K562 (cell line): ENCODE results near the gene KRTAP1-4. TPM values are rescaled to one million over a fixed set of nuclear protein-coding genes. Genes with fewer than 3 reads are reported as not detected.

ENCODE experiments used
- ATF7 ChIP-seq: fragments of 450-650 bp; IDR thresholded peaks from 2 replicates; pipeline ENCODE4 v1.7.1; 2014; ENCODE audit warnings: mild to moderate bottlenecking, moderate library complexity
- CREM ChIP-seq: IDR thresholded peaks from 2 replicates; pipeline ENCODE4 v1.6.1; 2014; ENCODE audit warnings: antibody characterized with exemption, low read depth
- CUX1 ChIP-seq: fragments of 200-800 bp; sonication (Bioruptor generic); IDR thresholded peaks from 2 replicates; pipeline ENCODE4 v1.6.1; 2016; ENCODE audit warnings: missing genetic modification characterization, missing compliant biosample characterization
- E2F3 ChIP-seq: fragments of 250-450 bp; sonication (Bioruptor Pico); IDR thresholded peaks from 2 replicates; pipeline ENCODE4 v1.4.0; 2020; ENCODE audit warnings: mild to moderate bottlenecking
- HCFC1 ChIP-seq: IDR thresholded peaks from 2 replicates; pipeline ENCODE4 v1.6.1; 2012; ENCODE audit warnings: low read depth, low read length, improper control_type of control experiment
- HDAC2 ChIP-seq: fragments of 450-650 bp; IDR thresholded peaks from 2 replicates; pipeline ENCODE4 v1.6.1; 2016; ENCODE audit warnings: mild to moderate bottlenecking
- HDAC3 ChIP-seq: fragments of 450-650 bp; IDR thresholded peaks from 2 replicates; pipeline ENCODE4 v1.6.1; 2018; ENCODE audit warnings: borderline replicate concordance, mild to moderate bottlenecking, moderate library complexity; ENCODE audit not compliant: partially characterized antibody
- LEF1 ChIP-seq: fragments of 450-650 bp; IDR thresholded peaks from 2 replicates; pipeline ENCODE4 v1.6.1; 2016; ENCODE audit warnings: mild to moderate bottlenecking
- NFYB ChIP-seq: IDR thresholded peaks from 2 replicates; pipeline ENCODE4 v1.6.1; 2011; ENCODE audit warnings: mild to moderate bottlenecking, moderate library complexity; ENCODE audit not compliant: insufficient read length; ENCODE audit errors: extremely low read depth
- NR4A1 ChIP-seq, 2 experiments: fragments of 250-450 bp in 1 of 2; fragments of 450-650 bp in 1 of 2; sonication (Bioruptor Pico) in 1 of 2; IDR thresholded peaks; 2 replicates each; pipeline versions ENCODE4 v1.4.0 to v1.6.1; 2016 to 2020; ENCODE audit warnings: mild to moderate bottlenecking in 2 of 2, missing compliant biosample characterization in 1 of 2, missing genetic modification characterization in 1 of 2, moderate library complexity in 1 of 2
- SOX6 ChIP-seq: fragments of 450-650 bp; IDR thresholded peaks from 2 replicates; pipeline ENCODE4 v1.6.1; 2014; ENCODE audit warnings: mild to moderate bottlenecking
- U2AF2 ChIP-seq: fragments of 200-400 bp; formaldehyde crosslinking; optimal IDR thresholded peaks from 2 replicates; pipeline ENCODE3; 2017; ENCODE audit warnings: low read depth, mild to moderate bottlenecking, low read length
- ZEB2 ChIP-seq: fragments of 450-650 bp; IDR thresholded peaks from 2 replicates; pipeline ENCODE4 v1.6.1; 2016
- ZFP1 ChIP-seq: fragments of 450-650 bp; formaldehyde crosslinking; IDR thresholded peaks from 2 replicates; pipeline ENCODE4 v1.4.0; 2020; ENCODE audit warnings: mild to moderate bottlenecking, mixed read lengths
- ZNF707 ChIP-seq: fragments of 250-450 bp; sonication (Bioruptor Pico); conservative IDR thresholded peaks from 2 replicates; pipeline ENCODE4 v1.8.0; 2022; ENCODE audit warnings: inconsistent platforms, mild to moderate bottlenecking, moderate library complexity
- polyA plus RNA-seq, 8 experiments: library from polyadenylated mRNA; depleted of rRNA in 4 of 8; stranded (reverse) in 5 of 8; unstranded in 3 of 8; fragments of >200 nt; fragmentation: Nextera tagmentation in 2 of 8; fragmentation: Illumina TruSeq in 1 of 8; extraction: Ambion mirVana in 2 of 8; extraction: Trizol in 1 of 8; gene quantifications; 2 replicates each; pipeline versions ENCODE4 v1.2.1 to v1.2.3, GENCODE V29; 2011 to 2014; ENCODE audit warnings: inconsistent platforms in 1 of 8, missing spikeins in 1 of 8
- total RNA-seq, 7 experiments: library from RNA; depleted of rRNA in 6 of 7; stranded (reverse); fragments of >200 nt in 6 of 7; fragmentation: Illumina TruSeq in 2 of 7; extraction: Trizol in 2 of 7; gene quantifications; 2 replicates each; pipeline versions ENCODE4 v1.2.1 to v1.2.3, GENCODE V29; 2011 to 2021; ENCODE audit warnings: low replicate concordance in 1 of 7
- TF ChIP-seq, protein P1 (sequence below): fragments of 450-650 bp; IDR thresholded peaks from 2 replicates; pipeline ENCODE4 v1.6.1; 2018; ENCODE audit warnings: mild to moderate bottlenecking, low read depth; ENCODE audit not compliant: partially characterized antibody
- TF ChIP-seq, protein P2 (sequence below): fragments of 200-800 bp; sonication (Bioruptor generic); IDR thresholded peaks from 2 replicates; pipeline ENCODE4 v1.6.1; 2017; ENCODE audit warnings: missing genetic modification characterization, missing compliant biosample characterization
- TF ChIP-seq, protein P3 (sequence below), 2 experiments: fragments of 450-650 bp in 1 of 2; sonication (generic) in 1 of 2; formaldehyde crosslinking in 1 of 2; IDR thresholded peaks in 1 of 2; conservative IDR thresholded peaks in 1 of 2; 2 replicates each; pipeline versions ENCODE4 v1.6.1 to v1.8.1; 2016 to 2023; ENCODE audit warnings: mild to moderate bottlenecking in 2 of 2, moderate library complexity in 2 of 2, inconsistent platforms in 1 of 2, missing genetic modification reagents in 1 of 2

Gene KRTAP1-4
- total and polyA plus RNA-seq, 9 of the 15 experiments (the other 6 are each of a cell fraction or from before 2014, with no cell fraction given): not detected

DNA sequence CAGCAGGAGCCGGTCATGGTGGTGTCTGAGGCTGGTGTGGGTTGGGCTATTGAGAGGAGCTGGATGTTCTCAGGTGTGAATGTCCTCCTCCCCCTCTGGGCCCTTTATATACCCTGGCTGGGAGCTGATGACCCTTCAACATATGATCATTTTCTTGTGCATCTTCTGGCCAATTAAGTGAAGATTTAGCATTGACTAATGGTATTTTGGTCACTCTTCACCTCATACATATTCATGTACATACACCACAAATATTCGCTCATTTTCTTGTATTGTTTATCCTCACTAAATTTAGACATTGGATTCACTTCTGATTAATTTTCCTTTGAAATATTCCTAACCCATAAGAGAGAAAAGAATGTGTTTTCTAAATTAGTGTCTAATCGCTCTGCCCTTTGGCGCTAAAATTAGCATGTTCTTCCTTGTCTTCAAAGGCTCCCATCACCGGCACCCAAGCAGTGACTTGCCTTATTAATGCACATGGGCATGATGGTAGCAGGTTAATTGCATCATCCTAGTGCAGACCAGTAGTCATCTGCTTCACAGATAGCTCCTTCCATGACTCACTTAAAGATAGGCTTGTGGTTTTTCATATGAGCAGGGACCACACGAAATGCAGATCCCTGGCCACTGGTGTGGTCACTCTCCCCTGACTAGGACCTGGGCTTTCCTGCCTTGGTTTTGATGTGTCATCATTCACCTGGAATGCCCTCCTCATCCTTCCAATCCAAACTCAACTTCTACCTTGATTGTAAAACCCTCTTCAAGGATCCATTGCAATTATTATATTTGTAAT is 36.0 kb upstream of the KRTAP1-4 start, which contains the start of gene KRTAP2-4 (continued):
- no peak for TF ChIP-seq CUX1
- no peak for TF ChIP-seq NFYB
- no peak for TF ChIP-seq NR4A1 (CRISPR knock-in tag; IDR thresholded peaks at IDR 0.05)
- TF ChIP-seq NR4A1 (tag; IDR thresholded peaks at IDR 0.05): 0 out of 2 replicates have a peak, but pooled peaks have one; percentile 66
- TF ChIP-seq, protein P1, sequence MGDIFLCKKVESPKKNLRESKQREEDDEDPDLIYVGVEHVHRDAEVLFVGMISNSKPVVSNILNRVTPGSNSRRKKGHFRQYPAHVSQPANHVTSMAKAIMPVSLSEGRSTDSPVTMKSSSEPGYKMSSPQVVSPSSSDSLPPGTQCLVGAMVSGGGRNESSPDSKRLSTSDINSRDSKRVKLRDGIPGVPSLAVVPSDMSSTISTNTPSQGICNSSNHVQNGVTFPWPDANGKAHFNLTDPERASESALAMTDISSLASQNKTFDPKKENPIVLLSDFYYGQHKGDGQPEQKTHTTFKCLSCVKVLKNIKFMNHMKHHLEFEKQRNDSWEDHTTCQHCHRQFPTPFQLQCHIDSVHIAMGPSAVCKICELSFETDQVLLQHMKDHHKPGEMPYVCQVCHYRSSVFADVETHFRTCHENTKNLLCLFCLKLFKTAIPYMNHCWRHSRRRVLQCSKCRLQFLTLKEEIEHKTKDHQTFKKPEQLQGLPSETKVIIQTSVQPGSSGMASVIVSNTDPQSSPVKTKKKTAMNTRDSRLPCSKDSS: no peak
- no peak for TF ChIP-seq ZFP1 (CRISPR knock-in tag)
- no peak for TF ChIP-seq ZNF707 (CRISPR knock-in tag)
- TF ChIP-seq, protein P2, sequence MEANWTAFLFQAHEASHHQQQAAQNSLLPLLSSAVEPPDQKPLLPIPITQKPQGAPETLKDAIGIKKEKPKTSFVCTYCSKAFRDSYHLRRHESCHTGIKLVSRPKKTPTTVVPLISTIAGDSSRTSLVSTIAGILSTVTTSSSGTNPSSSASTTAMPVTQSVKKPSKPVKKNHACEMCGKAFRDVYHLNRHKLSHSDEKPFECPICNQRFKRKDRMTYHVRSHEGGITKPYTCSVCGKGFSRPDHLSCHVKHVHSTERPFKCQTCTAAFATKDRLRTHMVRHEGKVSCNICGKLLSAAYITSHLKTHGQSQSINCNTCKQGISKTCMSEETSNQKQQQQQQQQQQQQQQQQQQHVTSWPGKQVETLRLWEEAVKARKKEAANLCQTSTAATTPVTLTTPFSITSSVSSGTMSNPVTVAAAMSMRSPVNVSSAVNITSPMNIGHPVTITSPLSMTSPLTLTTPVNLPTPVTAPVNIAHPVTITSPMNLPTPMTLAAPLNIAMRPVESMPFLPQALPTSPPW (CRISPR knock-in tag): peak; percentile 41
- TF ChIP-seq CREM: peak; percentile 36; the same call in 1 of the 2 replicates
- no peak for TF ChIP-seq HDAC3
- no peak for TF ChIP-seq HCFC1
- TF ChIP-seq SOX6: 0 out of 2 replicates have a peak, but pooled peaks have one; percentile 52
- TF ChIP-seq ZEB2: peak; percentile 81
- TF ChIP-seq, protein P3, sequence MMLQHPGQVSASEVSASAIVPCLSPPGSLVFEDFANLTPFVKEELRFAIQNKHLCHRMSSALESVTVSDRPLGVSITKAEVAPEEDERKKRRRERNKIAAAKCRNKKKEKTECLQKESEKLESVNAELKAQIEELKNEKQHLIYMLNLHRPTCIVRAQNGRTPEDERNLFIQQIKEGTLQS (IDR thresholded peaks at IDR 0.05): peak; percentile 99
- TF ChIP-seq, protein P3 (CRISPR knock-in tag; conservative IDR thresholded peaks at IDR 0.05): peak; percentile 97
- TF ChIP-seq E2F3 (CRISPR knock-in tag): no peak
- TF ChIP-seq HDAC2: 0 out of 2 replicates have a peak, but pooled peaks have one; percentile 30
- no peak for TF ChIP-seq U2AF2
- peak; percentile 92 for TF ChIP-seq ATF7
- peak; percentile 47; the same call in 1 of the 2 replicates for TF ChIP-seq LEF1
